ENCODE results near the gene HEBP2.

DNA sequence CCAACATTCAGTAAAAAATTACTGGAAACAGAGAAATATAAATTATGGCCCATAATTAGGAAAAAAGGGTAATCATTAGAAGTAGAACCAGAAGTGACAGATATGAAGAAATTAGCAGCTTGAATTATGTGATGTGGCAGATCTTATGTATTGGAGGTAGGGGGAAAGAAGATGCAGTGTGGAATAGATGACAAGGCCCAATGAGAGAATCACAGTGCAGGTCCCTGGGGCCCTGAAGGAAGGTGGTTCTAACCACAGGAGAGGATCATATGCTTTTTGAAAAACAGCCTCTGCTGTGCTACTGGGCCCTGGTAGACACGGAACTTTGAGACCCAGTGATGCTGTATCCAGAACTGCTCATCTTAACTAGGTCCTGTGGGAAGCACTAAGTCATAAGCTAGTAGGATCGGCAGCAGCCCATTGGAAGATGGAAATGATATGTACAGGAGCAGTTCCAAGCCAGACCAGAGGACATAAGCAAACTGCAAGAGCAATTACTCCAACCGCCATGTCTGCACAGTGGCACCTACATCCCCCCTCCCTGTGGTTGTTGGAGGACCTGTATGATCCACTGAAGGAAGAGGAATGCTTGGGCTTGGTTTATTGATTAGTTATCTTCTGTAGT lies 14.2 kb downstream of the HEBP2 start:
- TF ChIP-seq, protein P1, sequence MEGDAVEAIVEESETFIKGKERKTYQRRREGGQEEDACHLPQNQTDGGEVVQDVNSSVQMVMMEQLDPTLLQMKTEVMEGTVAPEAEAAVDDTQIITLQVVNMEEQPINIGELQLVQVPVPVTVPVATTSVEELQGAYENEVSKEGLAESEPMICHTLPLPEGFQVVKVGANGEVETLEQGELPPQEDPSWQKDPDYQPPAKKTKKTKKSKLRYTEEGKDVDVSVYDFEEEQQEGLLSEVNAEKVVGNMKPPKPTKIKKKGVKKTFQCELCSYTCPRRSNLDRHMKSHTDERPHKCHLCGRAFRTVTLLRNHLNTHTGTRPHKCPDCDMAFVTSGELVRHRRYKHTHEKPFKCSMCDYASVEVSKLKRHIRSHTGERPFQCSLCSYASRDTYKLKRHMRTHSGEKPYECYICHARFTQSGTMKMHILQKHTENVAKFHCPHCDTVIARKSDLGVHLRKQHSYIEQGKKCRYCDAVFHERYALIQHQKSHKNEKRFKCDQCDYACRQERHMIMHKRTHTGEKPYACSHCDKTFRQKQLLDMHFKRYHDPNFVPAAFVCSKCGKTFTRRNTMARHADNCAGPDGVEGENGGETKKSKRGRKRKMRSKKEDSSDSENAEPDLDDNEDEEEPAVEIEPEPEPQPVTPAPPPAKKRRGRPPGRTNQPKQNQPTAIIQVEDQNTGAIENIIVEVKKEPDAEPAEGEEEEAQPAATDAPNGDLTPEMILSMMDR (CRISPR knock-in tag; IDR thresholded peaks at IDR 0.05), result no peak
- TF ChIP-seq KDM3A (CRISPR knock-in tag; IDR thresholded peaks at IDR 0.05; ENCODE audit: low read depth) (no peak), CEBPB (IDR thresholded peaks at IDR 0.05; ENCODE audit: borderline replicate concordance, low read depth, low read length) (no peak), MED13 (CRISPR knock-in tag; IDR thresholded peaks at IDR 0.05) (no peak), BRCA1 (CRISPR knock-in tag; IDR thresholded peaks at IDR 0.05) (no peak), KDM5B (CRISPR knock-in tag; IDR thresholded peaks at IDR 0.05; ENCODE audit: borderline replicate concordance) (no peak), POLR2A (IDR thresholded peaks at IDR 0.05; ENCODE audit: insufficient read depth in 1 of 2, low read depth in 2 of 2, low read length in 2 of 2) (no peak)
- TF ChIP-seq, protein P2, sequence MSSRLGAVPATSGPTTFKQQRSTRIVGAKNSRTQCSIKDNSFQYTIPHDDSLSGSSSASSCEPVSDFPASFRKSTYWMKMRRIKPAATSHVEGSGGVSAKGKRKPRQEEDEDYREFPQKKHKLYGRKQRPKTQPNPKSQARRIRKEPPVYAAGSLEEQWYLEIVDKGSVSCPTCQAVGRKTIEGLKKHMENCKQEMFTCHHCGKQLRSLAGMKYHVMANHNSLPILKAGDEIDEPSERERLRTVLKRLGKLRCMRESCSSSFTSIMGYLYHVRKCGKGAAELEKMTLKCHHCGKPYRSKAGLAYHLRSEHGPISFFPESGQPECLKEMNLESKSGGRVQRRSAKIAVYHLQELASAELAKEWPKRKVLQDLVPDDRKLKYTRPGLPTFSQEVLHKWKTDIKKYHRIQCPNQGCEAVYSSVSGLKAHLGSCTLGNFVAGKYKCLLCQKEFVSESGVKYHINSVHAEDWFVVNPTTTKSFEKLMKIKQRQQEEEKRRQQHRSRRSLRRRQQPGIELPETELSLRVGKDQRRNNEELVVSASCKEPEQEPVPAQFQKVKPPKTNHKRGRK (CRISPR knock-in tag; IDR thresholded peaks at IDR 0.05), result no peak
- TF ChIP-seq, protein P3, sequence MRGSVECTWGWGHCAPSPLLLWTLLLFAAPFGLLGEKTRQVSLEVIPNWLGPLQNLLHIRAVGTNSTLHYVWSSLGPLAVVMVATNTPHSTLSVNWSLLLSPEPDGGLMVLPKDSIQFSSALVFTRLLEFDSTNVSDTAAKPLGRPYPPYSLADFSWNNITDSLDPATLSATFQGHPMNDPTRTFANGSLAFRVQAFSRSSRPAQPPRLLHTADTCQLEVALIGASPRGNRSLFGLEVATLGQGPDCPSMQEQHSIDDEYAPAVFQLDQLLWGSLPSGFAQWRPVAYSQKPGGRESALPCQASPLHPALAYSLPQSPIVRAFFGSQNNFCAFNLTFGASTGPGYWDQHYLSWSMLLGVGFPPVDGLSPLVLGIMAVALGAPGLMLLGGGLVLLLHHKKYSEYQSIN (CRISPR knock-in tag; IDR thresholded peaks at IDR 0.05; ENCODE audit: borderline replicate concordance), result no peak
